Right ventricle myocardium inferior (tissue), 1 donor: Measurements from ENCODE around the gene MTMR11. TPM values are rescaled to one million over a fixed set of nuclear protein-coding genes. Genes with fewer than 3 reads are reported as not detected.
A peak's percentile ranks its signal among the peaks of the same experiment; 100 is the strongest.
"Not testable (repeated sequence)": the region's sequence is repeated elsewhere in the genome, so short reads cannot be mapped to it uniquely, and the experiment has no call there.

Experiments used
- ATAC-seq: fragments of 200-7000 bp; cut with Tn5 transposase; one replicate; pipeline ENCODE4 v1.9.1; 2020; ENCODE audit warnings: mild to moderate bottlenecking, moderate library complexity
- DNase-seq: peaks from one replicate; pipeline ENCODE4 v3.0.0; 2021; ENCODE audit errors: missing footprints
- intact Hi-C: fragments of 100-400 bp; cut with DNase I; formaldehyde crosslinking; loops from one replicate; pipeline ENCODE4 v1.11.0; 2022
- total RNA-seq: library from RNA; stranded (reverse); fragmentation: NEBNext Ultra II Directional; extraction: Animal tissue kit (Norgen Biotek cat#: 25700); gene quantifications from one replicate; pipeline ENCODE4 v1.2.1, GENCODE V29; 2021
- donor health status: DM: no; HTN: yes; CAD: no; lungs with severe emphysema.

MTMR11 gene
- total RNA-seq, 1 donor from 2014 or later, result 3.5 TPM

GRCh38 chr1:149938668-149939003, 2.0 kb upstream of the MTMR11 start:
- intact Hi-C loops, DNase-seq: not testable (repeated sequence)
- ATAC-seq, result peak; percentile 2

- DNase-seq (no peak), ATAC-seq (no peak)
- intact Hi-C loops, result no loop called here
Measured at GRCh38 chr1:149937759-149938158, 1.1 kb upstream of the MTMR11 start.

- ATAC-seq (no peak), DNase-seq (no peak)
- intact Hi-C loops, result no loop called here
Measured at GRCh38 chr1:149936992-149937705, 470 bp upstream of the MTMR11 start.

- intact Hi-C loops, result no loop called here
- ATAC-seq (no peak), DNase-seq (no peak)
Measured at GRCh38 chr1:149934356-149934755, 2.3 kb downstream of the MTMR11 start.

- intact Hi-C loops, result no loop called here
- no peak for DNase-seq
- no peak for ATAC-seq
Measured at GRCh38 chr1:149933208-149933607, 3.5 kb downstream of the MTMR11 start.

DNA sequence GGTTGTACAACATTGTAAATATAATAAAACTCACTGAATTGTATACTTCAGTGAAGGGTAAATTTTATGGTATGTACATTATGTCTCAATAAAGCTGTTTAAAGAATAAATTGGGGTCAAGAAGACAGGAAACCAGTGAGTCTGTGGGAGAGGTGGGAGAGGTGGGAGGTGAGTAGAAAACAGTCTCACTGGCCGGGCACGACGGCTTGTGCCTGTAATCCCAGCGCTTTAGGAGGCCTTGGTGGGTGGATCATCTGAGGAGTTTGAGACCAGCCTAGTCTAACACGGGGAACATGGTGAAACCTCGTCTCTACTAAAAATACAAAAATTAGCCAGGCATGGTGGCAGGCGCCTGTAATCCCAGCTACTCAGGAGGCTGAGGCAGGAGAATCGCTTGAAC, 4.2 kb downstream of the MTMR11 start:
- no peak for ATAC-seq

DNA sequence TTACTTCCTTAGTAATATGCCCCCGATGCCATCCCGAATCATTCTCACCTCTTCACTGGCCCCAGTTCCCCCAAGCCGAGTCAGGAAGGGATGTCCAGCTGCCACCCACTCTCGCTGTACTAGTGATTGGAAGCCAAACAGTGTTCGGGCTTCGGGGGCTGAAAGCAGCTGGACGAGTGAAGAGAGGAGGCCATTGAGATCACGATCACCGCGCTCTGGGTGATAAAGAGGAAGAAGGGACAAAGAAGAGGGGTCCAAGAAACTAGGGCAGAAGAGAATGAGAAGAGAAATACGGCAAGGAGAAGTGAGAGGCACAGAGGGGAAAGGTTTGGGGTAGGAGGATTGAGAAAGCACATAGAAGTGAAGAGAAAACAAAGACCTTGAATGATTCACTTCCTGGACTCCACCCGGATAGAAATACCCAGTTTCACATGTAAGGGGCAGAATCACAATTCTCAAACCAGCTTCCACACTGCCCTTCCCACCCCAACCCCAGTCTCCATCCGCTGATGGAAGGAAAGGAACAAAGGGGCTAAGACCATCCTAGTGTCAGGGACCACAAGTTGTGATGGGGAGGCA, 5.4 kb downstream of the MTMR11 start:
- no peak for ATAC-seq
- intact Hi-C loops, result no loop called here
- DNase-seq, result no peak

More for the DNA sequence above, 4.2 kb downstream of the MTMR11 start:
- intact Hi-C loops, result no loop called here
- no peak for DNase-seq

DNA sequence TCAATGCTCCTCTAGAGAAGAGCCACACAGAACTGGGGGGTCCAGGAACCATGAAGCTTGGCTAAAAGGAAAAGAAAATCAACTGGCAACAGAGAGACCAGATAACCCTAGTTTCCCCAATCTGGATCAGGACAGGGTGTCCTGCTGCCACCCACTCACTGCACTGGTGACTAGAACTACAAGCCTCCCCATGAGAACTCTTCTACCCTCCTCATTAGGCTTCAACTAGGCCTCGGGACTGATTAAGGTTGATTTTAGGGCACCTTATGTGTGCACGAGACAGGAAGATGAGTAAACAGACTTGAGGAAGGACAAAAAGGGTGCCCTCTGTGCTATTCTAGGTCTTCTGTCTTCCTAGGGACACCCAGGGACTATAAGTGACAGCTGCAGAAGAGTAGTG, 6.8 kb downstream of the MTMR11 start:
- intact Hi-C loops, result no loop called here
- ATAC-seq (no peak), DNase-seq (no peak)

GRCh38 chr1:149928401-149928724, 8.3 kb downstream of the MTMR11 start:
- ATAC-seq, result no peak
- no peak for DNase-seq
- intact Hi-C loops, result loop anchor here (1.0 kb wide), 1 partner anchor 40 kb away; no protein-coding TSS in a partner anchor

DNA sequence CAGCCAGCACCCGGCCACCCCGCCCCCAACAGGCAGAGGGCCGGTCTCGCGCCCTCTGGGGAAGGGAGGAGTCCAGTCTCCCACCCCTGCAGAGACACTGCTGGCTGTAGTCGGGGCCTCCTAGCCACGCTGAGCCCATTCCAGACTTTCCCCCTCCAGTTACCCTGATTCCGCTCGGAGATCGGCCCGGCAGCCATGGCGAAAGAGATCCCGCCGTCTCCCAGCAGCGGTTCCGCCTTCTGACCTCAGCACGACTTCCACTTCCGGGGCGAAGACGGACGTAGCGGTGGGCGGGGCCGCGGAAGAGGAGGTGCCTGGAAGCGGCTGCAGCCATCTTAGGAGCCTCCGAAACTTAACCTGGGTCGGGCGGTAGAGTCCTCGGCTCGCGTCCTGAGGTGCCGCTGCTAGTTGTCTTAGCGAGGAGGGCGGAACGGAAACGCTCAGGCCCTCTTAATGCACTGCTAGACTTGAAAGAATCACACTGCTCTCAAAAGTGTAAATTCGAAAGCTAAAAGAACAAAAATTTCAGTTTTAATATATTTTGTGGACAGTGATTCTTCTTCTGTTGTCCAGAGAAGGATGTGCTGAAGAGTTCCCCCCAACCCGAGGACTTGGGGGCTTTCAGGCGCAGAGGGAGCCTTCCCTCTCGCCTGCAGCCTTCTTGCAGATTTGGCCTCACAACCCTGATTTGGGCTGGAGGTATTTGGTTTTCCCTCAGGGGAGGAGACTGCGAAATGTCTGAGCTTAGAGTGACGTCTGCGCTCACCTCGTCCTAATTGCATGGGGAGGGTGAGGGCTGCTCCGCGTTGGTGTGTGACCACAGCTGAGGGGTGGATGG, 8.9 kb downstream of the MTMR11 start, which contains the start of gene SF3B4:
TSS of gene SF3B4 (minus strand) at position 241 of the 838 bp plus-strand sequence. CDS start at position 197, 44 bp downstream.
- ATAC-seq (peak; percentile 99), DNase-seq (peak; percentile 97)
- intact Hi-C loops, result loop anchor here (1.0 kb wide), 1 partner anchor 39 kb away; no protein-coding TSS in a partner anchor

- intact Hi-C loops, result no loop called here
- DNase-seq (no peak), ATAC-seq (no peak)
Measured at GRCh38 chr1:149927056-149927562, 9.6 kb downstream of the MTMR11 start.

DNA sequence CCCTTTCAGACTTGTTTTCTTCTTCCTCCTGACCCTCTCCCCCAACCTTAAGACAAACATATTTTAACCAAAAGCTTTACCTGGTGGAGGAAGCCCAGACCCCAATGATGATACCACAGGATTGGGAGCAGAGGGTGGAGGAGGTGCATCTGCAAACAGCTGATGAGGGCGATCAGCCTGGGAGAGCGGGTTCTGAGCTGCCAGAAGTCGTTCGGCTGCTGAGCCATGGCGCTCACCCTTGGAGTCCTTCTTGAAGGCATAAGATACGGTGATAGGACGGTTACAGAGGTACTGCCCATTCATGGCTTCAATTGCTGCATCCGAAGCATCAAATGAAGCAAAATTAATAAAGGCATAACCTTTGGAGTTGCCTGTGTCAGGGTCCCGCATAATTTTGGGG, 10.4 kb downstream of the MTMR11 start:
- intact Hi-C loops, result no loop called here
- no peak for ATAC-seq
- DNase-seq, result no peak

- no peak for DNase-seq
- intact Hi-C loops, result no loop called here
- no peak for ATAC-seq
Measured at GRCh38 chr1:149925751-149926150, 10.9 kb downstream of the MTMR11 start.

DNA sequence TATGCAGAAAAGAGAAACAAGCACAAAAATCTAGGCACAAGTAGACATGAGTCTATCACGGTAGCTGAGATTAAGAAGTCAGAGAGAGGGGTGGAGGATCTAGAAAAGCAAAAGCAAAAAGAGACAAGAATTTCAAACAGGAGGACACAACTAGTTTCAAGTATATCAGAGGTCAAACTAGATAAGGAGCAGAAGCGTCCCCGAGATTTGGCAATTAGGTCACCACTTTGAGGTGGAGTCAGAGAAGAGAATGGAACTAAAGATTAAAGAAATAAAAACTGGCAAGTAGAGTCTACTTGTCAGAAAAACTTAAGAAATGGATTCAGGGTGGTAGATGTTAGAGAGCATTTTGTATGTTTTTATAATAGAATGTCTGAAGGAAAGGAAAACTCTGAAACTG, 11.3 kb downstream of the MTMR11 start:
- no peak for ATAC-seq
- DNase-seq, result no peak
- intact Hi-C loops, result no loop called here

DNA sequence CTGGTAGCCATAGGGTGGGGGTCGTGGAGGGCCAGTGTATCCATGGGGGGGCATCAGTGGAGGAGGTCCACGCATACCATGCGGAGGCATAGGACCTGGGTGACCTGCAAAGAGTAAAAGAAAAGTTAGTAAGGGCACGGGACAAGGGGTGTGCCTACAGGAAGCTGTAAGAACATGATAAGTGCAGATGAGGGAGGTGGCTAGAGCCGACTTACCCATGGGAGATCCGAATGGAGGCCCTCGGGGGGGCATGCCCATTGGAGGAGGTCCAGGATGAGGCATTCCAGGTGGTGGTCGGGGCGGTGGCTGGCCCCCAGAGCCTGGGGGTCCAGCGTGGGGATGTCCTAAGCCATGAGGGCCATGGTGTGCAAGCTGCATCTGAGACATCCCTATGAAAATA, 13.1 kb downstream of the MTMR11 start:
- no peak for DNase-seq
- no peak for ATAC-seq
- intact Hi-C loops, result no loop called here

DNA sequence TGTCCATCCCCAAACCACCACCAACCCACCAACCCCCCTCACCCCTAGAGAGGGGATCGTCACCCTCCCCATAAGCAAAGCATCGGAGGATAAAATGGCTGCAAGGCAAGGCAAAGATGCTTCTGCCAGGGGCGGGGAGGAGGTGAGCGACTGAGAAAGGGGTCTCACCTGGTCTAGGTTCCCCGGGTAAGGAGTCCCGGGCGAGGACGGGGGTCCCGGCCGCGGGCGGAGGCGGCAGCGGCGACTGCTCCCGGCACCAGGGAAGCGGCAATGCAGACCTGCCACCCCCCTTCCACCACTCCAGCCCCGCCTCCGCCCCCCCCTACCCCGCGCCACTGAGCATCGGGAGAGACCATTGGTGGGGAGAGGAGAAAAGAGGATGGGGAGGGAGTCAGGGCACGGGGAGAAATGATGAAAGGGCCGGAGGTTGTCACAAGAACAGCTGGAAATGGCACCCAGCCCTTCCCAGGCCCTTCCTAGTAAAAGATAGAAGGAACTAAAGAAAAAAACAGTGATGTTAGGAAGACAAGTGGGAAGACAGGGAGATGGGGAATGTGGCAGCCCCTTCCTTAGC, 19.0 kb downstream of the MTMR11 start, which contains the start of gene SV2A:
TSS of gene SV2A (minus strand) at position 274 of the 574 bp plus-strand sequence. CDS start 4,004 bp downstream, outside the sequence.
- intact Hi-C loops, result no loop called here
- ATAC-seq (peak; percentile 43), DNase-seq (no peak)

DNA sequence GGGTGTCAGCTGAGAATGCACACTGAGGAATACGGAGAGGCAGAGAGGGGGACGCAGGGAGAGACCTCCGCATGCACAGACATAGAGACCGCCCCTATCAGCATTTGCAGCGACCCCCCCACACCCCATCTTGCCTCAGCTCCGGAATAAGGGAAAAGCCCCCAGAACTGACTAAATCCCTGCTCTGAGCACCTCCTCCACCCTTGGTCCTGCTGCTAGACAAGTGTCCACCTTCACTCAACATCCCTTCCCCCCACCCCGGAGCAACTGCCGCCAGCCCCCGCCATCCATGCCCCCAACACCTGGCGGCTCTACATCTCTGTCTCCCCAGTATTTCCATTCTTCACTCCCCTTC, 19.8 kb downstream of the MTMR11 start:
- ATAC-seq, result no peak
- intact Hi-C loops, result no loop called here

GRCh38 chr1:149916193-149916897, 20.3 kb downstream of the MTMR11 start:
- intact Hi-C loops, result no loop called here
- DNase-seq, result no peak

More for the DNA sequence above, 19.8 kb downstream of the MTMR11 start:
- no peak for DNase-seq

More at GRCh38 chr1:149916193-149916897, 20.3 kb downstream of the MTMR11 start:
- no peak for ATAC-seq
